HepG2 (cell line): Measurements from ENCODE around the gene CEACAM16. TPM values are rescaled to one million over a fixed set of nuclear protein-coding genes. Genes with fewer than 3 reads are reported as not detected.

ENCODE experiments used
- ELF1 ChIP-seq: sonication (generic); formaldehyde crosslinking; IDR thresholded peaks from 2 replicates; pipeline ENCODE4 v1.4.0; 2020; ENCODE audit warnings: missing genetic modification reagents
- EZH2 ChIP-seq: conservative IDR thresholded peaks from 2 replicates; pipeline ENCODE4 v1.6.1; 2012; ENCODE audit warnings: mild to moderate bottlenecking, low read depth, low read length, moderate library complexity
- FOXJ3 ChIP-seq: sonication (generic); formaldehyde crosslinking; IDR thresholded peaks from 2 replicates; pipeline ENCODE4 v1.4.0; 2020; ENCODE audit warnings: missing genetic modification reagents, mild to moderate bottlenecking, borderline replicate concordance
- FOXO1 ChIP-seq: sonication (generic); formaldehyde crosslinking; IDR thresholded peaks from 2 replicates; pipeline ENCODE4 v1.4.0; 2020; ENCODE audit warnings: missing genetic modification reagents
- HMG20B ChIP-seq: conservative IDR thresholded peaks from 2 replicates; pipeline ENCODE4 v1.6.1; 2016; ENCODE audit warnings: missing genetic modification reagents, missing compliant biosample characterization
- HNRNPK ChIP-seq: fragments of 200-400 bp; formaldehyde crosslinking; IDR thresholded peaks from 2 replicates; pipeline ENCODE4 v1.6.1; 2018; ENCODE audit warnings: low read length, low read depth, moderate library complexity, mild to moderate bottlenecking; ENCODE audit not compliant: poor library complexity, severe bottlenecking
- MAFK ChIP-seq, 2 experiments: IDR thresholded peaks in 1 of 2; conservative IDR thresholded peaks in 1 of 2; 2 replicates each; pipeline ENCODE4 v1.6.1; 2011; ENCODE audit warnings: improper control_type of control experiment in 2 of 2, low read length in 2 of 2
- NR1H2 ChIP-seq: sonication (generic); formaldehyde crosslinking; IDR thresholded peaks from 2 replicates; pipeline ENCODE4 v1.8.1; 2022; ENCODE audit warnings: low read depth, missing genetic modification reagents, borderline replicate concordance
- NR2F6 ChIP-seq, 2 experiments: IDR thresholded peaks; 2 replicates each; pipeline ENCODE4 v1.6.1; 2016; ENCODE audit warnings: antibody characterized with exemption in 1 of 2, mild to moderate bottlenecking in 1 of 2
- SMAD3 ChIP-seq: sonication (generic); formaldehyde crosslinking; IDR thresholded peaks from 2 replicates; pipeline ENCODE4 v1.4.0; 2020; ENCODE audit warnings: missing genetic modification reagents
- ZFP41 ChIP-seq: sonication (generic); formaldehyde crosslinking; IDR thresholded peaks from 2 replicates; pipeline ENCODE4 v1.4.0; 2020; ENCODE audit warnings: mild to moderate bottlenecking, missing genetic modification reagents, borderline replicate concordance
- ZNF260 ChIP-seq: sonication (generic); formaldehyde crosslinking; IDR thresholded peaks from 2 replicates; pipeline ENCODE4 v1.4.0; 2020; ENCODE audit warnings: missing genetic modification reagents, low read depth, mild to moderate bottlenecking, borderline replicate concordance
- ZNF296 ChIP-seq: sonication (generic); formaldehyde crosslinking; conservative IDR thresholded peaks from 2 replicates; pipeline ENCODE4 v1.5.0; 2020; ENCODE audit warnings: mild to moderate bottlenecking, missing genetic modification reagents
- ZNF337 ChIP-seq: sonication (generic); formaldehyde crosslinking; IDR thresholded peaks from 2 replicates; pipeline ENCODE4 v1.5.1; 2020; ENCODE audit warnings: missing genetic modification reagents, low read depth, mild to moderate bottlenecking, borderline replicate concordance
- ZNF343 ChIP-seq: sonication (generic); formaldehyde crosslinking; IDR thresholded peaks from 2 replicates; pipeline ENCODE4 v1.4.0; 2020; ENCODE audit warnings: mild to moderate bottlenecking, missing genetic modification reagents
- ZNF354B ChIP-seq: sonication (generic); formaldehyde crosslinking; IDR thresholded peaks from 2 replicates; pipeline ENCODE4 v1.8.0; 2022; ENCODE audit warnings: mild to moderate bottlenecking, missing genetic modification reagents
- ZNF747 ChIP-seq: sonication (generic); formaldehyde crosslinking; IDR thresholded peaks from 2 replicates; pipeline ENCODE4 v1.8.1; 2023; ENCODE audit warnings: missing genetic modification reagents, mild to moderate bottlenecking, borderline replicate concordance
- polyA plus RNA-seq, 8 experiments: library from polyadenylated mRNA; depleted of rRNA in 3 of 8; stranded (reverse) in 7 of 8; unstranded in 1 of 8; fragments of >200 nt; fragmentation: Illumina TruSeq in 4 of 8; extraction: Trizol in 4 of 8; gene quantifications; 2 replicates each; pipeline versions ENCODE4 v1.2.1 to v1.2.3, GENCODE V29; 2011 to 2016; ENCODE audit warnings: low read depth in 4 of 8, missing spikeins in 1 of 8, mixed read lengths in 1 of 8; ENCODE audit not compliant: insufficient read depth in 1 of 8
- total RNA-seq, 5 experiments: library from RNA; depleted of rRNA; stranded (reverse); fragments of >200 nt; fragmentation: Illumina TruSeq; extraction: Trizol; gene quantifications; 2 replicates each; pipeline ENCODE4 v1.2.3, GENCODE V29; 2016; ENCODE audit warnings: low read depth in 1 of 5
- TF ChIP-seq, protein P1 (sequence below): sonication (generic); formaldehyde crosslinking; IDR thresholded peaks from 2 replicates; pipeline ENCODE4 v1.4.0; 2020; ENCODE audit warnings: missing genetic modification reagents
- TF ChIP-seq, protein P2 (sequence below): sonication (generic); formaldehyde crosslinking; IDR thresholded peaks from 2 replicates; pipeline ENCODE4 v1.8.1; 2023; ENCODE audit warnings: mild to moderate bottlenecking, moderate library complexity, missing genetic modification reagents
- TF ChIP-seq, protein P3 (sequence below): sonication (generic); formaldehyde crosslinking; IDR thresholded peaks from 2 replicates; pipeline ENCODE4 v1.4.0; 2020; ENCODE audit warnings: mild to moderate bottlenecking, missing genetic modification reagents
- TF ChIP-seq, protein P4 (sequence below): sonication (generic); formaldehyde crosslinking; IDR thresholded peaks from 2 replicates; pipeline ENCODE4 v1.4.0; 2020; ENCODE audit warnings: mild to moderate bottlenecking, missing genetic modification reagents
- TF ChIP-seq, protein P5 (sequence below): sonication (generic); formaldehyde crosslinking; IDR thresholded peaks from 2 replicates; pipeline ENCODE4 v1.4.0; 2020; ENCODE audit warnings: missing genetic modification reagents
- TF ChIP-seq, protein P6 (sequence below): sonication (generic); formaldehyde crosslinking; IDR thresholded peaks from 2 replicates; pipeline ENCODE4 v1.5.1; 2020; ENCODE audit warnings: mild to moderate bottlenecking, missing genetic modification reagents, moderate library complexity

Gene CEACAM16
- total and polyA plus RNA-seq, 2 of the 13 experiments (the other 11 are each of a cell fraction or from before 2014, with no cell fraction given), result not detected

DNA sequence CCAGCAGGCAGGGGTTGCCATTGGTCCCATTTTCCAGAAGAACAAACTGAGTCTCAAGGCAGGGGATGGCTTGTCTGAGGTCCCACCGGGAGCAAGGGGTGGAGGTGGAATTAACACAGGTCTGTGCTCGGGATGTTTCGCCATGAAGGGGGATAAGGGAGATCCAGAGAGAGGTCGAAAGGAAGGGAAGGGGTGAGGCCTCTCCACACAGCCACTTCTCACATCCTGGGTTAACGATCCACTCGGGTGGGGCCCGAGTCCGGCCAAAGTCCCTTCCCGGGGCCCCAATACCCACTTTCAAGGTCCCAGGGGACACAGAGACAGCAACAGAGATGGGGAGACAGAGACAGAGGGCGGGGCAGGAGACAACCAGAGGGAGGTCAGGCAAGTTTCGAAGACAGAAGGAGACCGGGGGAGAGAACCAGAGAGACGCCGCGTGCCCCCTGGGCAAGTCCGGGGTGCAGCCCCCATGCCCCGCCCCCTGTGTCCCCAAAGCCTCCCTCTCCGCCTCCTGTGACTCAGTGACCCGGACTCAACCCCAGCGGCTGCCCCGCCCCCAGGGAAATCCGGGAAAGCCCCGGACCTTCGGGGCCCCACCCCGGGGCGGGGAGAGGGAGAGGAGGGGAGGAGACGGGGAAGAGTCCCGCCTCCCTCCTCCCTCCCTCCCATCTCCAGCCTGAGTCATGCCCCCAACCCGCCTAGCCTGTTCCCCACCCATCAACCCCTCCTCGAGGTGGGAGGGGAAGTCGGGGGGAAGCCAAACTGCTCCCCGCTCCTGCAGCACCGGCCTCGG, 48.2 kb downstream of the CEACAM16 start (continued):
- TF ChIP-seq, protein P1, sequence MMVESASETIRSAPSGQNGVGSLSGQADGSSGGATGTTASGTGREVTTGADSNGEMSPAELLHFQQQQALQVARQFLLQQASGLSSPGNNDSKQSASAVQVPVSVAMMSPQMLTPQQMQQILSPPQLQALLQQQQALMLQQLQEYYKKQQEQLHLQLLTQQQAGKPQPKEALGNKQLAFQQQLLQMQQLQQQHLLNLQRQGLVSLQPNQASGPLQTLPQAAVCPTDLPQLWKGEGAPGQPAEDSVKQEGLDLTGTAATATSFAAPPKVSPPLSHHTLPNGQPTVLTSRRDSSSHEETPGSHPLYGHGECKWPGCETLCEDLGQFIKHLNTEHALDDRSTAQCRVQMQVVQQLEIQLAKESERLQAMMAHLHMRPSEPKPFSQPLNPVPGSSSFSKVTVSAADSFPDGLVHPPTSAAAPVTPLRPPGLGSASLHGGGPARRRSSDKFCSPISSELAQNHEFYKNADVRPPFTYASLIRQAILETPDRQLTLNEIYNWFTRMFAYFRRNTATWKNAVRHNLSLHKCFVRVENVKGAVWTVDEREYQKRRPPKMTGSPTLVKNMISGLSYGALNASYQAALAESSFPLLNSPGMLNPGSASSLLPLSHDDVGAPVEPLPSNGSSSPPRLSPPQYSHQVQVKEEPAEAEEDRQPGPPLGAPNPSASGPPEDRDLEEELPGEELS (CRISPR knock-in tag), result no peak; the same call in 1 of the 2 replicates
- TF ChIP-seq ZNF260, result no peak
- no peak for TF ChIP-seq ZNF354B (CRISPR knock-in tag)
- no peak for TF ChIP-seq ZNF747 (CRISPR knock-in tag)
- TF ChIP-seq ZFP41 (CRISPR knock-in tag), result no peak
- TF ChIP-seq ZNF296 (CRISPR knock-in tag), result no peak
- no peak for TF ChIP-seq ELF1 (CRISPR knock-in tag)
- no peak for TF ChIP-seq HMG20B
- TF ChIP-seq SMAD3 (CRISPR knock-in tag), result 0 out of 2 replicates have a peak, but pooled peaks have one; percentile 27
- TF ChIP-seq, protein P2, sequence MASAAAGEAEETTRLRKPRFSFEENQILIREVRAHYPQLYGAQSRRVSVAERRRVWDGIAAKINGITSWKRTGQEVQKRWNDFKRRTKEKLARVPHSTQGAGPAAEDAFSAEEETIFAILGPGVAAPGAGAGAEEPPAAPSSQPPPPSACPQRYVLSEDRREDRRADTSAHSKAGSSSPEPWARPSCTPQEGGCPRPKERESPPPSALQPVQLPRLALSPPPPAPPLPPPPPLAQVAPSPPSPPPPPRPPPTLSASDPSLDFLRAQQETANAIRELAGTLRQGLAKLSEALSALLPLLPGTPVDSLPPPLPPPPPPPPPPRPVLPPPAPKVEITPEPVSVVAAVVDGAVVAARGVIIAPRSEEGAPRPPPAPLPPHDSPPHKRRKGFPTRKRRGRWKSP (CRISPR knock-in tag), result no peak
- TF ChIP-seq NR2F6 (IDR thresholded peaks at IDR 0.05), result peak; percentile 42
- no peak; the same call in 1 of the 2 replicates for TF ChIP-seq NR2F6 (CRISPR knock-in tag; IDR thresholded peaks at IDR 0.05)
- TF ChIP-seq ZNF337 (CRISPR knock-in tag), result no peak
- TF ChIP-seq FOXJ3 (CRISPR knock-in tag), result no peak
- TF ChIP-seq, protein P3, sequence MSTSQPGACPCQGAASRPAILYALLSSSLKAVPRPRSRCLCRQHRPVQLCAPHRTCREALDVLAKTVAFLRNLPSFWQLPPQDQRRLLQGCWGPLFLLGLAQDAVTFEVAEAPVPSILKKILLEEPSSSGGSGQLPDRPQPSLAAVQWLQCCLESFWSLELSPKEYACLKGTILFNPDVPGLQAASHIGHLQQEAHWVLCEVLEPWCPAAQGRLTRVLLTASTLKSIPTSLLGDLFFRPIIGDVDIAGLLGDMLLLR (CRISPR knock-in tag), result no peak
- TF ChIP-seq, protein P4, sequence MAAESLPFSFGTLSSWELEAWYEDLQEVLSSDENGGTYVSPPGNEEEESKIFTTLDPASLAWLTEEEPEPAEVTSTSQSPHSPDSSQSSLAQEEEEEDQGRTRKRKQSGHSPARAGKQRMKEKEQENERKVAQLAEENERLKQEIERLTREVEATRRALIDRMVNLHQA (CRISPR knock-in tag), result no peak
- 0 out of 2 replicates have a peak, but pooled peaks have one; percentile 14 for TF ChIP-seq ZNF343
- TF ChIP-seq EZH2, result no peak
- TF ChIP-seq, protein P5, sequence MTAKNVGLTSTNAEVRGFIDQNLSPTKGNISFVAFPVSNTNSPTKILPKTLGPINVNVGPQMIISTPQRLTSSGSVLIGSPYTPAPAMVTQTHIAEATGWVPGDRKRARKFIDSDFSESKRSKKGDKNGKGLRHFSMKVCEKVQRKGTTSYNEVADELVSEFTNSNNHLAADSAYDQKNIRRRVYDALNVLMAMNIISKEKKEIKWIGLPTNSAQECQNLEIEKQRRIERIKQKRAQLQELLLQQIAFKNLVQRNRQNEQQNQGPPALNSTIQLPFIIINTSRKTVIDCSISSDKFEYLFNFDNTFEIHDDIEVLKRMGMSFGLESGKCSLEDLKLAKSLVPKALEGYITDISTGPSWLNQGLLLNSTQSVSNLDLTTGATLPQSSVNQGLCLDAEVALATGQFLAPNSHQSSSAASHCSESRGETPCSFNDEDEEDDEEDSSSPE (CRISPR knock-in tag), result peak; percentile 42; the same call in 1 of the 2 replicates
- TF ChIP-seq, protein P6, sequence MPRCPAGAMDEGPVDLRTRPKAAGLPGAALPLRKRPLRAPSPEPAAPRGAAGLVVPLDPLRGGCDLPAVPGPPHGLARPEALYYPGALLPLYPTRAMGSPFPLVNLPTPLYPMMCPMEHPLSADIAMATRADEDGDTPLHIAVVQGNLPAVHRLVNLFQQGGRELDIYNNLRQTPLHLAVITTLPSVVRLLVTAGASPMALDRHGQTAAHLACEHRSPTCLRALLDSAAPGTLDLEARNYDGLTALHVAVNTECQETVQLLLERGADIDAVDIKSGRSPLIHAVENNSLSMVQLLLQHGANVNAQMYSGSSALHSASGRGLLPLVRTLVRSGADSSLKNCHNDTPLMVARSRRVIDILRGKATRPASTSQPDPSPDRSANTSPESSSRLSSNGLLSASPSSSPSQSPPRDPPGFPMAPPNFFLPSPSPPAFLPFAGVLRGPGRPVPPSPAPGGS (CRISPR knock-in tag), result peak; percentile 99
- TF ChIP-seq NR1H2 (CRISPR knock-in tag), result no peak
- TF ChIP-seq HNRNPK, result no peak
- TF ChIP-seq MAFK (conservative IDR thresholded peaks at IDR 0.05 in 1 of 2, IDR thresholded peaks at IDR 0.05 in 1 of 2; ENCODE audit: low read length in 2 of 2), result no peak
- TF ChIP-seq FOXO1 (CRISPR knock-in tag), result no peak
